ENCODE results near the gene TRIM10.
"Not testable (repeated sequence)": the region's sequence is repeated elsewhere in the genome, so short reads cannot be mapped to it uniquely, and the experiment has no call there.

TRIM10 gene

DNA sequence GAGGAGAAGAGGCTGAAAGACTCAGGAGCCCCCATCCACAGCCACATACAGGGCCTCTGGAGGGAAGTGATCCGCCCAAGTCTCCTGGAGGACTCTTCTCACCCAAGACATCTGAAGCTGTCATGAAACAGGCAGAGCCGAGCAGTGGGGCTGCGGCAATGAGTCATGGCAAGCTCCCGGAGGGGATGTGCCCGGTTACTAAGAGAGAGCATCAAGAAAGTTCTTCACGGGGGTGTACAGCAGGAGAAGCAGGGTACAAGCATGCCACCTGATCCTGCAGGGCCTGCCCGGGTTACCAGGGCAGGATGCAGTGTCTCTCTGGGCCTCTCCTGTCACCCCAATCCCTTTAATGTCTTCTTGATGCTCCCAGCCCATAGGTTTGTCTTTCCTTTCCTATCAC is 31.1 kb upstream of the TRIM10 start:
- no peak for DNase-seq (ENCODE audit: low spot score)
- Mint-ChIP-seq H3K36me3 (ENCODE audit: low read depth) (peaks cover 50% of the 10 kb centered on the region), H3K9me3 (no peaks in the 10 kb centered on the region)

DNA sequence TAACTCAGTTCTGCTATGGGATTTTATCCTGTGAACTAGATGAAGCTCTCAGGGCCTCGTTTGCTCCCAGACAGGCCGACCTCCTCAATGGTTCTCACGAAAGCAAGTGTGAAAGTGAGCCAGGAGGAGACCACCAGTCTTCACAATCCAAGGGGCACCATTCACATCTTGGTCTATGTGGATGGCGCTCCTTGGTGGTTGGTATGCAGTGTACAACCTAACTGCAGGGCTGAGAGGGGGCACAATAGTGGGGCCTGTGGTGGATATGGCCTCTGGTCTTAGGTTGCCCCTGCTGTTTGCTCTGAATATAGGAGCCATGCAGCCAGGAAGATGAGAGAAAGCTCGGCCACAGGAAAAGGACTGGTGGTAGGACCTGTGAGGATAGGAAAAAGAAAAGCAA is 27.5 kb upstream of the TRIM10 start:
- Mint-ChIP-seq H3K9me3 (no peaks in the 10 kb centered on the region), H3K4me1 (ENCODE audit: low read depth) (no peaks in the 10 kb centered on the region), H3K4me3 (no peak overlapping the region), H3K27me3 (ENCODE audit: low read depth) (no peaks in the 10 kb centered on the region), H3K36me3 (ENCODE audit: low read depth) (peaks cover 52% of the 10 kb centered on the region), H3K27ac (no peak overlapping the region)
- no peak for DNase-seq (ENCODE audit: low spot score)

More for the DNA sequence above, 31.1 kb upstream of the TRIM10 start:
- Mint-ChIP-seq H3K27me3 (ENCODE audit: low read depth) (no peaks in the 10 kb centered on the region), H3K4me1 (ENCODE audit: low read depth) (peaks cover under 1% of the 10 kb centered on the region), H3K27ac (no peak overlapping the region), H3K4me3 (no peak overlapping the region)

DNA sequence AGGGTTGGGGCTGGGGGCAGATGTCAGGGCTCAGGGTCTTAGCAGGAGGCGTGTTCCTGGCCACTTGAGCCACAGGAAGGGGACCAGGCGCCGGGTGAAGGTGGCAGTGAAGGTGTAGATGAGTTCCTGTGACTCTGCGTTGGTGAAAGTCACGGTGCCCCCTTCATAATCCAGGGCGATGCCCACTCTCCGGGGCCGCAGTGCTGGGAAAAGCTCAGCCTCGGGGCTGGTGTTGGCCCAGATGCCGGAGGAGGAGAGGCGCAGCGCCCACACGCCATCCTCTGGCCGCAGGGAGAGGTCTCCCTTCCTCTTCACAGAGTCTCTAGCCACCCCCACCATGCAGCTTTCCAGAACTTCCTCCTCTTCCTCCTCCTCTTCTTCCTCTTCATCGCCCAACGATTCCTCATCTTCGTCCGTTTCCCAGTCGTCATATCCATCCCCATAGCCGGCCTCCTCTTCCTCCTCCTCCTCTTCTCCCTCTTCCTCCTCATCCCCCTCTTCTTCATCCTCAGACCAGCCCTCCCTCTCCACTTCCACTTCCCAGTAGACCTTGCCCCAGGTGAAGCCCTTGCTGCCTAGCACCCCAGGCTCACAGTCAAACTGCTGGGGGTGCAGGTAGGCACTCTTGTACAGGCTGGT is 25.0 kb upstream of the TRIM10 start:
- Mint-ChIP-seq H3K4me3 (no peak overlapping the region), H3K27me3 (ENCODE audit: low read depth) (no peaks in the 10 kb centered on the region), H3K4me1 (ENCODE audit: low read depth) (no peaks in the 10 kb centered on the region), H3K27ac (no peak overlapping the region), H3K9me3 (peaks cover 6% of the 10 kb centered on the region), H3K36me3 (ENCODE audit: low read depth) (peaks cover 45% of the 10 kb centered on the region)
- DNase-seq (ENCODE audit: low spot score) = no peak

DNA sequence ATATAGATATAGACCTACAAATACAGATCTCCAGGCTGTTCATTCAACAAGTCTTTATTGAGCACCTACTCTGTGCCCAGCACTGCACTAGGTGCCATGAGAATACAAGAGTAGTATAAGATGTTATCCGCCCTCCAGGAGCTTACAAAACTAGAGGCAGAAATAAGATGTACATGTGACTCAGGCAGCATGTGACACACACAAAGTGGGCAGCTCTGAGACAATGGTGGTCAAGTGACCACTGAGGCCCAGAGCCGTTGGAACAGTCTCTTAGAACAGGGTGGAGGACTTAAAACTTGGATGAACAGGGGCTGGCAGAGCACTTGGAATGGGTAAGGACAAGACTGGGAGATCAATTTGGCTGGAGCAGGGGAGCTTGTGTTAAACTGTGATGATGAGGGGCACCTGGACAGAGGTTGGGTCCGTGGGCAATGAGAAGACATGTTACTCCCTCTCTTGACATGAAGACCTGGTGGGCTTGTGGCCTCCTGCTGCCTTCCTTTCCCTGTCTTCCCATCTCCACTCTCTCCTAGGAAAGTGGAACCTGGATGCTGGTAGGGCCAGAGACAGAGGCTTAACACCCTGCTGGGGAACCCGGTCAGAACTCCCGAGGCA is 23.5 kb upstream of the TRIM10 start:
- Mint-ChIP-seq H3K36me3 (ENCODE audit: low read depth) (peaks cover 34% of the 10 kb centered on the region), H3K4me1 (ENCODE audit: low read depth) (no peaks in the 10 kb centered on the region), H3K27me3 (ENCODE audit: low read depth) (peaks cover 3% of the 10 kb centered on the region), H3K4me3 (no peak overlapping the region), H3K9me3 (peaks cover 14% of the 10 kb centered on the region), H3K27ac (no peak overlapping the region)
- DNase-seq (ENCODE audit: low spot score) = no peak

DNA sequence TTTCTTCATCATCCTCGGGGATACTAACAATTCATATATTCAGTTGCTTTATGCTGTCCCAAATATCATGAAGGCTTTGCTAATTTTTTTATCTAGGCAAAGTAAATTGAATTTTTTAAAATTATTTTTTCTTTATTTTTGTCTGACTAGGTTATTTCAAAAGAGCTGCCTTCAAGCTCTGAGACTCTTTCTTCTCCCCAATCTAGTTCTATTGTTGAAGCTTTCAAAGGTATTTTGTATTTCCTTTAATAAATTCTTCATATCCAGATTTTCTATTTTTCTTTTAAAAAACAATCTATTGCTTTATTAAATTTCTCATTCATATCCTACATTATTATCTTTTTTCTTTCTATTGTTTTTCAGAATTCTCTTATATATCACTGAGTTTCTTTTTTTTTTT is 19.1 kb upstream of the TRIM10 start:
- Mint-ChIP-seq H3K36me3 (ENCODE audit: low read depth) (peaks cover 6% of the 10 kb centered on the region), H3K27ac (no peak overlapping the region), H3K27me3 (ENCODE audit: low read depth) (peaks cover 39% of the 10 kb centered on the region), H3K4me1 (ENCODE audit: low read depth) (no peaks in the 10 kb centered on the region), H3K4me3 (no peak overlapping the region), H3K9me3 (peaks cover 22% of the 10 kb centered on the region)
- no peak for DNase-seq (ENCODE audit: low spot score)

DNA sequence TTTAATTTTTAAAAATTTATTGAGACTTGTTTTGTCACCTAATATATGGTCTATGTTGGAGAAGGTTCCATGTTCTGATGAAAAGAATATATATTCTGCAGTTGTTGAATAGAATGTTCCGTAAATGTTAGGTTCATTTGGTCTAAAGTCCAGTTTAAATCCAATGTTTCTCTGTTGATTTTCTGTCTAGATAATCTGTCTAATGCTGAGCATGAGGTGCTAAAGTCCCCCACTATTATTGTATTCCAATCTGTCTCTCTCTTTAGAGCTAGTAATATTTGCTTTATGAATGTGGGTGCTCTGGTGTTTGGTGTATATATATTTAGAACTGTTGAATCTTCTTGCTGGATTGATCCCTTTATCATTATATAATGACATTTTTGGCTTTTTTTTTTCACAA is 17.8 kb upstream of the TRIM10 start:
- Mint-ChIP-seq H3K27me3 (ENCODE audit: low read depth) (peaks cover 51% of the 10 kb centered on the region), H3K36me3 (ENCODE audit: low read depth) (no peaks in the 10 kb centered on the region), H3K27ac (no peak overlapping the region), H3K4me1 (ENCODE audit: low read depth) (no peaks in the 10 kb centered on the region), H3K4me3 (no peak overlapping the region), H3K9me3 (peaks cover 22% of the 10 kb centered on the region)
- no peak for DNase-seq (ENCODE audit: low spot score)

DNA sequence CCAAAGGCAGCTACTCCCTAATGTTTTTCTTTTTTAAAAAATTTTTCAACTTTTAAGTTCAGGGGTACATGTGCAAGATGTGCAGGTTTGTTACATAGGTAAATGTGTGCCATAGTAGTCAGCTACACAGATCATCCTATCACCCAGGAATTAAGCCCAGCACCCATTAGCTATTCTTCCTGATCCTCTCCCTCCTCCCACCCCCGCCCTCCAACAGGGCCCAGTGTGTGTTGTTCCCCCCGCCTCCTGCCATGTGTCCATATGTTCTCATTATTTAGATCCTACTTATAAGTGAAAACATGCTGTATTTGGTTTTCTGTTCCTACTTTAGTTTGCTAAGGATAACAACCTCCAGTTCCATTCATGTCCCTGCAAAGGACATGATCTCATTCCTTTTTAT is 14.8 kb upstream of the TRIM10 start:
- Mint-ChIP-seq H3K4me3 (no peak overlapping the region), H3K27ac (no peak overlapping the region), H3K9me3 (peaks cover 13% of the 10 kb centered on the region), H3K4me1 (ENCODE audit: low read depth) (peaks cover 2% of the 10 kb centered on the region), H3K27me3 (ENCODE audit: low read depth) (peaks cover 72% of the 10 kb centered on the region), H3K36me3 (ENCODE audit: low read depth) (no peaks in the 10 kb centered on the region)
- DNase-seq (ENCODE audit: low spot score) = no peak

DNA sequence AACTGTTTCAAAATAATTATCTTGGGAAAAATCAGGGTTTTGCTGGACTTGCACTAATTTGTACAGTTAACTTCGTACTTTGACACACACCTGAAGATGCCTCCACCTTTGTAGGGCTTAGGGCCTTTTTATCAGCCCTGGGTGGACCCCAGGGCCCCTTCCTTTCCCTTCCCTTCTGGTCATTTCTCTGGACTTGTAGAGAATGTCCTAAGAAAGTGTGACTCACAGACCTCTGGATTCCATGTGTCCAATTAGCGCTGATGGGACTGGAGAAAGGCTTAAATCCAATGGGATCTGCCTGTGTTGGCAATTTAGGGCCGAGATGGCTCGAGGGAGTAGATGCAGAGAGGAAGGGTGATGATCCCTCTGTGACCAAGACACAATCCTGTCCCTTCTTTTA is 11.7 kb upstream of the TRIM10 start:
- Mint-ChIP-seq H3K9me3 (no peaks in the 10 kb centered on the region), H3K36me3 (ENCODE audit: low read depth) (no peaks in the 10 kb centered on the region), H3K4me3 (no peak overlapping the region), H3K4me1 (ENCODE audit: low read depth) (peaks cover 5% of the 10 kb centered on the region), H3K27me3 (ENCODE audit: low read depth) (peaks cover 68% of the 10 kb centered on the region), H3K27ac (no peak overlapping the region)
- DNase-seq (ENCODE audit: low spot score) = no peak

DNA sequence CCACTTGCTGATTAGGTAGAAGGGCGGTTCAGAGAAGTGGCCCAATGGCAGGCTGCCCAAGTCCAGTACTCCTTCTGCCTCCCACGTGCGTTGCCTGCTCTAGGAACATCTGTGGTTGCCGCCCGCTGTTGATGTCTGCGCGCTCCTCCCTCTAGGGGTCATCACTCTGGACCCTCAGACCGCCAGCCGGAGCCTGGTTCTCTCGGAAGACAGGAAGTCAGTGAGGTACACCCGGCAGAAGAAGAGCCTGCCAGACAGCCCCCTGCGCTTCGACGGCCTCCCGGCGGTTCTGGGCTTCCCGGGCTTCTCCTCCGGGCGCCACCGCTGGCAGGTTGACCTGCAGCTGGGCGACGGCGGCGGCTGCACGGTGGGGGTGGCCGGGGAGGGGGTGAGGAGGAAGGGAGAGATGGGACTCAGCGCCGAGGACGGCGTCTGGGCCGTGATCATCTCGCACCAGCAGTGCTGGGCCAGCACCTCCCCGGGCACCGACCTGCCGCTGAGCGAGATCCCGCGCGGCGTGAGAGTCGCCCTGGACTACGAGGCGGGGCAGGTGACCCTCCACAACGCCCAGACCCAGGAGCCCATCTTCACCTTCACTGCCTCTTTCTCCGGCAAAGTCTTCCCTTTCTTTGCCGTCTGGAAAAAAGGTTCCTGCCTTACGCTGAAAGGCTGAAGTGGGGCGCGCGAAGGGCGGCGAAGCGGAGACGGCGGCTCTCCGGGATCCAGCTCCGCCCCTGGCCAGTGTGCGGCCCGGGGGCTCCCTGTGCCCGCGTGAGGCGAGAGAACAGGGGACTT is 10.9 kb upstream of the TRIM10 start:
- no peak for DNase-seq (ENCODE audit: low spot score)
- no peak overlapping the region for H3K27ac Mint-ChIP-seq
- peaks cover 9% of the 10 kb centered on the region for H3K4me1 Mint-ChIP-seq (ENCODE audit: low read depth)
- no peaks in the 10 kb centered on the region for H3K36me3 Mint-ChIP-seq (ENCODE audit: low read depth)
- H3K27me3 Mint-ChIP-seq (ENCODE audit: low read depth) = peaks cover 60% of the 10 kb centered on the region
- H3K9me3 Mint-ChIP-seq = no peaks in the 10 kb centered on the region
- H3K4me3 Mint-ChIP-seq = no peak overlapping the region

DNA sequence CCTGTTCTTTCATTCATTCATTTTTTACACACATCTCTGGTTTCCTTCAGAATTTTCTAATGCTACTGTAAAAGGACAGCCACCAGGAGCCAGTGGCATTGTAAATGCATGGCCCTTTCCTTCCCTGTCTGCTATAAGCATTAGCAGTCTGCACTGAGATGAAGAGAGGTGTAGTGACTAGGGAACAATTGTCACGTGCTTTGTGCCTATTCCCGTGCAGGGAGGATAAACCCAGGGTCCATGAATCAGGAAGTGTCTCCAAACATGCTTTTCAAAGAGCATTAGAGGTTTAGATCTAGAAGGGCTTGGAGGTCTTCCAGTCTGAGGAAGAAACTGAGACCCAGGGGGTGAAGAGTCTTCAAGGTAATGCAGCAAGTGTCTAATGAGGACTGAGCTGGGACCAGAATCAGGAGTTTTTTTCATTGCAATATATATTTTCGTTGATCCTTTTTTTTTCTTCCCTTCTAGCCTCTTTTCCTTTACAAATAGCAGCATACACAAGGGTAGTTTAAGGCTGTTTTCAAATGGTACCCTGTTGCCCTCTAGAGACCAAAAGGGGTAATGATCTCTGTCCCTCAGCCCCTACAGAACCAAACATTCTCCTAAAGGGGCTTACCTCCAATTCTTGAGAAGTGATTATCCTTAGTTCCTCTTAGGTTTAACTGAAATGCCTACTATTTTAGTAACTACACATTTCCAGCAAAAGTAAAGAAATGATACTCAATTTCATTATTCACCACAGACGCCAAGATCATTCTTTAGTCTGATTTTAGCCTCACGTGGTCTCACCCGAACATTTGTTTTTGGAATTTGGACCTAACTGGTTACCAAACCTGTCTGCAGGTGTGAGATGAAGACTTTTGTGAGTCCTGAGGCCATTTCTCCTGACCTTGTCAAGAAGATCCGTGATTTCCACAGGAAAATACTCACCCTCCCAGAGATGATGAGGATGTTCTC is 8.9 kb upstream of the TRIM10 start:
- Mint-ChIP-seq H3K4me1 (ENCODE audit: low read depth) (peaks cover 11% of the 10 kb centered on the region), H3K36me3 (ENCODE audit: low read depth) (no peaks in the 10 kb centered on the region), H3K9me3 (no peaks in the 10 kb centered on the region), H3K27me3 (ENCODE audit: low read depth) (peaks cover 42% of the 10 kb centered on the region), H3K27ac (no peak overlapping the region), H3K4me3 (no peak overlapping the region)
- DNase-seq (ENCODE audit: low spot score) = no peak

DNA sequence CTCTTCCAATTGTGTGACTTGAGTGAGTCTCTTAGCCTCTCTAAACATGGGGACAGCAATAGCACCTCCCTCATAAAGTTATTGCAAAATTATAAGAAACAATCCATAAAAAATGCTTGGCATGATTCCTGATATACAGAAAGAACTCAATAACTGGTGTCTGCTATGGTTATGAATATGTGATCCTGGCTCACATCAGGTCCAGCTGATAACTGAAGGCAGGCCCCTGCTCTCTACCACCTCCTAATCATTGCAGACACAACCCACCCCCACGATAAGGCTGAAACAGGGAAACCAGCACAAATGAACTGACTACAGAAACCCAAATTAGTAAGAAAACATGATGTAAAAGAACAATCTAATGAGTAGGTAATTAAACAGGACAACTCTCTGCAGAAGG is 7.7 kb upstream of the TRIM10 start:
- Mint-ChIP-seq H3K4me3 (no peak overlapping the region), H3K9me3 (no peaks in the 10 kb centered on the region), H3K27ac (no peak overlapping the region), H3K27me3 (ENCODE audit: low read depth) (peaks cover 32% of the 10 kb centered on the region), H3K4me1 (ENCODE audit: low read depth) (peaks cover 11% of the 10 kb centered on the region), H3K36me3 (ENCODE audit: low read depth) (no peaks in the 10 kb centered on the region)
- DNase-seq (ENCODE audit: low spot score) = no peak

DNA sequence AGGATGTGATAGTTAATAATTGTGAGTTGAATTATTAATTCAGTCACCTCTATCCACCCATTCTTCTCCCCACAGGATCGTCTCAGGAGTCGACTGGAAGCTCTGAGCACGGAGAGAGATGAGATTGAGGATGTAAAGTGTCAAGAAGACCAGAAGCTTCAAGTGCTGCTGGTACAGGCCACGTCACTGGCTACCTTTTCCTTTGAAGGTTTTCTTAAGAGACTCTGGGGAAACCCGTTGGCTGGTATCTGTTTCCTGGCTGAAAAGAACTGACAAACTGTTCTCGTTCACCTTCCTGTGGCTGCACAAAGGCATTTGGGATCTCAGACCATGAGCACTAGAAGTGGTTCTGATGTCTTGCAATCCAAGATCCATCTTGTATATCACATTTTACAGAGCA is 6.1 kb upstream of the TRIM10 start:
- Mint-ChIP-seq H3K4me1 (ENCODE audit: low read depth) (peaks cover 15% of the 10 kb centered on the region), H3K36me3 (ENCODE audit: low read depth) (no peaks in the 10 kb centered on the region), H3K27me3 (ENCODE audit: low read depth) (peaks cover 20% of the 10 kb centered on the region), H3K9me3 (no peaks in the 10 kb centered on the region), H3K27ac (no peak overlapping the region), H3K4me3 (no peak overlapping the region)
- DNase-seq (ENCODE audit: low spot score) = peak; percentile 22

DNA sequence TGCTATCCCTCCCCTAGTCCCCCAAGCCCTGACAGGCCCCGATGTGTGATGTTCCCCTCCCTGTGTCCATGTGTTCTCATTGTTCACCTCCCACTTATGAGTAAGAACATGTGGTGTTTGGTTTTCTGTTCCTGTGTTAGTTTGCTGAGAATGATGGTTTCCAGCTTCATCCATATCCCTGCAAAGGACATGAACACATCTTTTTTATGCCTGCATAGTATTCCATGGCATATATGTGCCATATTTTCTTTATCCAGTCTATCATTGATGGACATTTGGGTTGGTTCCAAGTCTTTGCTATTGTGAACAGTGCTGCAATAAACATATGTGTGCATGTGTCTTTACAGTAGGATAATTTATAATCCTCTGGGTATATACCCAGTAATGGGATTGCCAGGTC is 4.2 kb upstream of the TRIM10 start:
- DNase-seq (ENCODE audit: low spot score); H3K27me3 Mint-ChIP-seq (ENCODE audit: low read depth); H3K4me3 Mint-ChIP-seq; H3K27ac Mint-ChIP-seq; H3K9me3 Mint-ChIP-seq; H3K36me3 Mint-ChIP-seq (ENCODE audit: low read depth): not testable (repeated sequence)
- peaks cover 15% of the 10 kb centered on the region for H3K4me1 Mint-ChIP-seq (ENCODE audit: low read depth)

Measured in T-helper 2 cell treated with Interferon-gamma antibody and Interleukin-4, amounts not matched to agents 5 μg/mL and 100 μg/mL, for 36 hours (primary cell).